H9 (cell line): ENCODE data around the gene MB21D2. TPM values are rescaled to one million over a fixed set of nuclear protein-coding genes. Genes with fewer than 3 reads are reported as not detected.
A peak's percentile ranks its signal among the peaks of the same experiment; 100 is the strongest.
"Not testable (repeated sequence)": the region's sequence is repeated elsewhere in the genome, so short reads cannot be mapped to it uniquely, and the experiment has no call there.

Experiments
- DNase-seq: peaks from one replicate; pipeline ENCODE4 v3.0.0-alpha.2; 2017
- H2AFZ ChIP-seq: one replicate; pipeline ENCODE4 v1.6.1; 2013; ENCODE audit warnings: mild to moderate bottlenecking, low read length, control low read depth, moderate library complexity
- H2AK5ac ChIP-seq: 2 replicates; pipeline ENCODE4 v1.6.1; 2013; ENCODE audit warnings: low read length, control low read depth, mixed read lengths; ENCODE audit not compliant: insufficient read length
- H2BK120ac ChIP-seq: one replicate; pipeline ENCODE4 v1.6.1; 2013; ENCODE audit warnings: low read depth, mild to moderate bottlenecking, low read length, control low read depth, inconsistent platforms; ENCODE audit not compliant: poor library complexity, severe bottlenecking
- H2BK12ac ChIP-seq: 2 replicates; pipeline ENCODE4 v1.6.1; 2013; ENCODE audit warnings: low read length, control low read depth, mixed read lengths, low read depth; ENCODE audit not compliant: insufficient read length
- H2BK15ac ChIP-seq: 2 replicates; pipeline ENCODE4 v1.6.1; 2013; ENCODE audit warnings: low read depth, low read length, control low read depth
- H2BK20ac ChIP-seq: one replicate; pipeline ENCODE4 v1.6.1; 2013; ENCODE audit warnings: low read depth, mild to moderate bottlenecking, low read length, control low read depth, inconsistent platforms; ENCODE audit not compliant: poor library complexity, severe bottlenecking
- H2BK5ac ChIP-seq: 2 replicates; pipeline ENCODE4 v1.6.1; 2013; ENCODE audit warnings: low read length, control low read depth, mixed read lengths; ENCODE audit not compliant: insufficient read length
- H3K14ac ChIP-seq: 2 replicates; pipeline ENCODE4 v1.6.1; 2013; ENCODE audit warnings: low read length, control low read depth; ENCODE audit not compliant: insufficient read depth
- H3K18ac ChIP-seq: 2 replicates; pipeline ENCODE4 v1.6.1; 2013; ENCODE audit warnings: low read depth, mild to moderate bottlenecking, mixed read lengths, low read length, control low read depth; ENCODE audit not compliant: insufficient read length
- H3K23ac ChIP-seq: 2 replicates; pipeline ENCODE4 v1.6.1; 2013; ENCODE audit warnings: low read length, control low read depth, mixed read lengths, low read depth; ENCODE audit not compliant: insufficient read length
- H3K23me2 ChIP-seq: 2 replicates; pipeline ENCODE4 v1.6.1; 2013; ENCODE audit warnings: low read depth, mild to moderate bottlenecking, mixed read lengths, low read length, control low read depth; ENCODE audit not compliant: insufficient read length, poor library complexity, severe bottlenecking
- H3K27ac ChIP-seq: 2 replicates; pipeline ENCODE4 v1.5.1; 2013; ENCODE audit warnings: low read length, control low read depth, mixed read lengths, low read depth; ENCODE audit not compliant: insufficient read length
- H3K27me3 ChIP-seq: 2 replicates; pipeline ENCODE4 v1.6.1; 2013; ENCODE audit warnings: low read length, control low read depth, inconsistent platforms; ENCODE audit not compliant: insufficient read depth
- H3K4ac ChIP-seq: 2 replicates; pipeline ENCODE4 v1.6.1; 2013; ENCODE audit warnings: low read depth, mild to moderate bottlenecking, control low read depth, inconsistent platforms, low read length, moderate library complexity
- H3K4me1 ChIP-seq: 2 replicates; pipeline ENCODE4 v1.6.1; 2013; ENCODE audit warnings: low read length, control low read depth, inconsistent platforms; ENCODE audit not compliant: insufficient read depth
- H3K4me2 ChIP-seq: 2 replicates; pipeline ENCODE4 v1.6.1; 2013; ENCODE audit warnings: low read length, control low read depth, mixed read lengths; ENCODE audit not compliant: insufficient read length, insufficient read depth
- H3K56ac ChIP-seq: 2 replicates; pipeline ENCODE4 v1.6.1; 2013; ENCODE audit warnings: low read depth, mild to moderate bottlenecking, mixed read lengths, low read length, control low read depth; ENCODE audit not compliant: insufficient read length
- H3K79me1 ChIP-seq: 2 replicates; pipeline ENCODE4 v1.6.1; 2013; ENCODE audit warnings: low read depth, mild to moderate bottlenecking, moderate library complexity, low read length, control low read depth, inconsistent platforms; ENCODE audit not compliant: insufficient read depth, poor library complexity, severe bottlenecking
- H3K79me2 ChIP-seq: 2 replicates; pipeline ENCODE4 v1.6.1; 2013; ENCODE audit warnings: low read length, control low read depth, inconsistent platforms; ENCODE audit not compliant: insufficient read depth
- H3K9ac ChIP-seq: 2 replicates; pipeline ENCODE4 v1.6.1; 2013; ENCODE audit warnings: low read length, control low read depth, mixed read lengths; ENCODE audit not compliant: insufficient read length; ENCODE audit errors: extremely low read depth
- H3K9me3 ChIP-seq: one replicate; pipeline ENCODE4 v1.6.1; 2013; ENCODE audit warnings: low read depth, low read length, inconsistent platforms; ENCODE audit not compliant: control insufficient read depth
- H3T11ph ChIP-seq: one replicate; pipeline ENCODE4 v1.6.1; 2013; ENCODE audit warnings: mild to moderate bottlenecking, low read length, control low read depth, inconsistent platforms
- H4K20me1 ChIP-seq: one replicate; pipeline ENCODE4 v1.6.1; 2013; ENCODE audit not compliant: control insufficient read depth, insufficient read length, insufficient read depth
- H4K5ac ChIP-seq: 2 replicates; pipeline ENCODE4 v1.6.1; 2013; ENCODE audit warnings: low read depth, mild to moderate bottlenecking, mixed read lengths, low read length, control low read depth; ENCODE audit not compliant: insufficient read length
- H4K8ac ChIP-seq: replicated peaks from 2 replicates; pipeline ENCODE4 v1.6.1; 2013; ENCODE audit warnings: low read length, control low read depth, mixed read lengths, low read depth; ENCODE audit not compliant: insufficient read length
- H4K91ac ChIP-seq: 2 replicates; pipeline ENCODE4 v1.6.1; 2013; ENCODE audit warnings: low read depth, mild to moderate bottlenecking, moderate library complexity, mixed read lengths, low read length, control low read depth; ENCODE audit not compliant: insufficient read length
- H3K27ac Mint-ChIP-seq, 3 experiments: 2 replicates in 2 of 3; 3 replicates in 1 of 3; pipeline ENCODE4 v1.8.0; 2020 to 2021; ENCODE audit warnings: mixed read lengths in 3 of 3, mild to moderate bottlenecking in 1 of 3, moderate library complexity in 1 of 3
- H3K27me3 Mint-ChIP-seq: 2 replicates; pipeline ENCODE4 v1.8.0; 2021; ENCODE audit warnings: low read depth, mild to moderate bottlenecking, moderate library complexity, mixed read lengths
- H3K36me3 Mint-ChIP-seq, 3 experiments: 2 replicates in 2 of 3; 3 replicates in 1 of 3; pipeline ENCODE4 v1.8.0; 2020 to 2021; ENCODE audit warnings: low read depth in 3 of 3, mixed read lengths in 3 of 3; ENCODE audit not compliant: insufficient read depth in 1 of 3
- H3K4me1 Mint-ChIP-seq, 2 experiments: 2 replicates each; pipeline ENCODE4 v1.8.0; 2020; ENCODE audit warnings: mixed read lengths in 2 of 2
- H3K4me3 Mint-ChIP-seq, 2 experiments: 2 replicates in 1 of 2; 3 replicates in 1 of 2; pipeline ENCODE4 v1.8.0; 2020 to 2021; ENCODE audit warnings: mild to moderate bottlenecking in 2 of 2, mixed read lengths in 2 of 2, moderate library complexity in 1 of 2
- H3K9me3 Mint-ChIP-seq, 2 experiments: 2 replicates in 1 of 2; 3 replicates in 1 of 2; pipeline ENCODE4 v1.8.0; 2020; ENCODE audit warnings: mild to moderate bottlenecking in 2 of 2, mixed read lengths in 2 of 2, moderate library complexity in 1 of 2
- WGBS: extraction: QIAGEN DNeasy Blood & Tissue Kit; methylation state at CpG from one replicate; pipeline ENCODE4 v1.1.7; 2013; ENCODE audit warnings: missing lambda C conversion rate, low lambda C conversion rate, mixed read lengths; ENCODE audit not compliant: insufficient read length; ENCODE audit errors: extremely low coverage; 5-methylcytosine and 5-hydroxymethylcytosine counted together
- total RNA-seq: library from RNA; stranded (reverse); gene quantifications from 2 replicates; pipeline ENCODE4 v1.2.1, GENCODE V29; 2021
- TF ChIP-seq, protein P1 (sequence below): fragments of 200-600 bp; sonication (generic); conservative IDR thresholded peaks from 3 replicates; pipeline ENCODE4 v1.8.0; 2021; ENCODE audit warnings: antibody characterized with exemption, mild to moderate bottlenecking

The MB21D2 gene
- total RNA-seq, 1 experiment from 2014 or later = 19.1 TPM

GRCh38 chr3:192788816-192789515 lies 128.7 kb downstream of the MB21D2 start:
- not testable (repeated sequence) for H3K56ac ChIP-seq, H4K8ac ChIP-seq, H3K27me3 Mint-ChIP-seq, H3K27ac Mint-ChIP-seq, H3T11ph ChIP-seq, H3K36me3 Mint-ChIP-seq, H3K9me3 Mint-ChIP-seq, H3K9ac ChIP-seq, H3K4me1 Mint-ChIP-seq, H3K79me1 ChIP-seq, H2BK12ac ChIP-seq, H2BK120ac ChIP-seq, H3K27me3 ChIP-seq, H2BK20ac ChIP-seq, H4K20me1 ChIP-seq, H3K23ac ChIP-seq, H3K18ac ChIP-seq, H4K5ac ChIP-seq, H4K91ac ChIP-seq, H2AFZ ChIP-seq, H3K27ac ChIP-seq, H2BK15ac ChIP-seq, H3K4me1 ChIP-seq, H3K23me2 ChIP-seq, H3K9me3 ChIP-seq, H3K14ac ChIP-seq, H3K4me3 Mint-ChIP-seq, H3K4me2 ChIP-seq, H2BK5ac ChIP-seq, H2AK5ac ChIP-seq, H3K4ac ChIP-seq, H3K79me2 ChIP-seq
- TF ChIP-seq, protein P1, sequence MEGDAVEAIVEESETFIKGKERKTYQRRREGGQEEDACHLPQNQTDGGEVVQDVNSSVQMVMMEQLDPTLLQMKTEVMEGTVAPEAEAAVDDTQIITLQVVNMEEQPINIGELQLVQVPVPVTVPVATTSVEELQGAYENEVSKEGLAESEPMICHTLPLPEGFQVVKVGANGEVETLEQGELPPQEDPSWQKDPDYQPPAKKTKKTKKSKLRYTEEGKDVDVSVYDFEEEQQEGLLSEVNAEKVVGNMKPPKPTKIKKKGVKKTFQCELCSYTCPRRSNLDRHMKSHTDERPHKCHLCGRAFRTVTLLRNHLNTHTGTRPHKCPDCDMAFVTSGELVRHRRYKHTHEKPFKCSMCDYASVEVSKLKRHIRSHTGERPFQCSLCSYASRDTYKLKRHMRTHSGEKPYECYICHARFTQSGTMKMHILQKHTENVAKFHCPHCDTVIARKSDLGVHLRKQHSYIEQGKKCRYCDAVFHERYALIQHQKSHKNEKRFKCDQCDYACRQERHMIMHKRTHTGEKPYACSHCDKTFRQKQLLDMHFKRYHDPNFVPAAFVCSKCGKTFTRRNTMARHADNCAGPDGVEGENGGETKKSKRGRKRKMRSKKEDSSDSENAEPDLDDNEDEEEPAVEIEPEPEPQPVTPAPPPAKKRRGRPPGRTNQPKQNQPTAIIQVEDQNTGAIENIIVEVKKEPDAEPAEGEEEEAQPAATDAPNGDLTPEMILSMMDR = peak; percentile 64
- WGBS = no CpG with 5 or more reads among the region's 57 CpGs
- DNase-seq = peak; percentile 85
